GM18907 (cell line): ENCODE results near the gene SF3A2.
"Not testable (repeated sequence)": the region's sequence is repeated elsewhere in the genome, so short reads cannot be mapped to it uniquely, and the experiment has no call there.

Experiments
- ATAC-seq: cut with Tn5 transposase; IDR thresholded peaks from one replicate; pipeline ENCODE4 v1.9.1; 2021; ENCODE audit warnings: mild to moderate bottlenecking, moderate library complexity; ENCODE audit not compliant: unreplicated experiment

The SF3A2 gene, protein sequence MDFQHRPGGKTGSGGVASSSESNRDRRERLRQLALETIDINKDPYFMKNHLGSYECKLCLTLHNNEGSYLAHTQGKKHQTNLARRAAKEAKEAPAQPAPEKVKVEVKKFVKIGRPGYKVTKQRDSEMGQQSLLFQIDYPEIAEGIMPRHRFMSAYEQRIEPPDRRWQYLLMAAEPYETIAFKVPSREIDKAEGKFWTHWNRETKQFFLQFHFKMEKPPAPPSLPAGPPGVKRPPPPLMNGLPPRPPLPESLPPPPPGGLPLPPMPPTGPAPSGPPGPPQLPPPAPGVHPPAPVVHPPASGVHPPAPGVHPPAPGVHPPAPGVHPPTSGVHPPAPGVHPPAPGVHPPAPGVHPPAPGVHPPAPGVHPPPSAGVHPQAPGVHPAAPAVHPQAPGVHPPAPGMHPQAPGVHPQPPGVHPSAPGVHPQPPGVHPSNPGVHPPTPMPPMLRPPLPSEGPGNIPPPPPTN

DNA sequence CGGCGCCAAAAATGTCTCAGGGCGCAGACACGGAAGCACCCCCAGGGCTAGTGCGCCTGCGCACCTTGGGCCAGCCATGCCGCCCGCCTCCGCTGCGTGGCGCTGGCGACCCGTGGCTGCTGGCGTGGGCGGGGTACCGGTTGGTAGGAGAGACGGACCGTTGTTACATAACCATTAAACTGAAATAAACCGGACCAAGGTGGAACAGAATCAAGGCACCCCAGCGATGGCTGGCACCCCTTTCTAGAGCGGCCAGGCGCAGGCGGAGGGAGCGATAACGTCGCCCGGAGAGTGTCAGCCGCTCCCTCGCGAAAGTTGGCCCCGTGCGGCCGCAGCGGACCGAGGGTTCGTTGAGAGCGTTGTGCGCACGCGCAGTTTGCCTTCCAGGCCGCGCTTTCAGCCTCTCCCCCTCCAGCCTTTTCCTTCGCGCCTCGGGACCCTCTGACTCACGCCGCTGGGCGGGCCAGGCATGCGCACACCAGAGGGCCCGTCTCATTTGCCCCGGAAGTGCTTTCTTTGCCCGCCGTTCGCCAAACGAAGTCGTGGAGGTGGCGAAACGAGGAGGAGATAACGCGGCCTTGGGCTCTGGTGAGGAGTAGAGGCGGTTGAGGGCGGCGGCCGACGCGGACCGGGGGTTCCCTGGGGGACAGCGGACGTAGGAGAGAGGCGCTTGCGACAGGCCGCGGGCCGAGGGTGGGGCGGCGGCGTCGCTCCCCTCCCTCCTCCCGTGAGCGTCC lies at the start of gene SF3A2, which contains the start of gene PLEKHJ1:
SF3A2 (plus strand) TSS at position 511 of the 737 bp plus-strand sequence. CDS start 6,595 bp downstream, outside the sequence.
PLEKHJ1 (minus strand) TSS at position 16 of the 737 bp plus-strand sequence. CDS start 81 bp downstream, outside the sequence.
- ATAC-seq = peak; percentile 73

DNA sequence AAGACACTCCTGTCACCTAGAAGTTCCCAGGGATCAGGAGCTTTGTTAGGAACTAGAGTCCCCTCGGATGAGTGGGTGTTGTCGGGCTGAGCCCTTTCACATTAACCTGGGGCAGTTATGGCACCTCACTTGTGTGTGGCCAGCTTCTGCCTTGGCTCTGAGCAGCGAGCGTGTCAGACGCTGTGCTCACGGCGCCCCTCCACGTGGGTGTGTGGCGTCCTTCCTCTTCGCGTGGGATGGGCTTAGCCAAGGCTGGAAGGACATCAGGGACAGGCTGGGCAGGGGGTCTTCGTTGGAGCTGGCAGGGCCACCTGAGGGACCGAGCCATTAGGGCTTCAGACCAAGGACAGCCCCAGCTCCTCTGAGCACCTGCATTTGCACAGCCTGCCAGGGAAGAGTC lies 49.5 kb upstream of the SF3A2 start:
- no peak for ATAC-seq

DNA sequence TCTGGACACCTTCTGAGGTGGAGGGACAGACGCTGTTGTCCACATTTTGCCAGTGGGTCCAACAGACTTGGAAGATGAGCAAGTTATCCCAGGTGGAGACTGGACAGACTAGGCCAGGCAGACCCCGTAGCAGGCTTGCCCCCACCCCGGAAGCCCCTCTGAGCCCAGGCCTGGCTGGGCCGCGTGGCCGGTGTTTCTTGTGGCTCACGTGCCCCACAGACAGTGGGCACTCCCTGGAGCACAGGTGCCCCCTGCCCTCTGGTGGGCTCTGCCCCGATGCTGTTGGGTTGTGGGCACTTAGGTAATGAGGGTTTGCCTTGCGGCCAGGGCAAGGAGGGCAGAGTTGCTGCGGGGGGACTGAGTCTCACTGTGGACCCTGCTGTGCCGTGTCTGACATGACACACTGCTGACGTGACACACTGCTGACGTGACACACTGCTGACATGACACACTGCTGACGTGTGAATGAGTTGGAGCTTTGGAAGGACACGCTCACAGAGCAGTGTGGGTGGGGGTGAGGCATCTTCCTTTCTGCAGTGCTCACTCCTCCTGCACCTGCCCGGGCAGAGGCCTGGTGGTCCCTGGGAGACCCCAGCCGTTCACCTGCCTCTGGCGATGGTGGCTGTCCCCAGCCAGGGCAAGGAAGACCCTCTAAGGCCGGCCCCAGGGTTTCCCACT lies 47.8 kb upstream of the SF3A2 start:
- no peak for ATAC-seq

DNA sequence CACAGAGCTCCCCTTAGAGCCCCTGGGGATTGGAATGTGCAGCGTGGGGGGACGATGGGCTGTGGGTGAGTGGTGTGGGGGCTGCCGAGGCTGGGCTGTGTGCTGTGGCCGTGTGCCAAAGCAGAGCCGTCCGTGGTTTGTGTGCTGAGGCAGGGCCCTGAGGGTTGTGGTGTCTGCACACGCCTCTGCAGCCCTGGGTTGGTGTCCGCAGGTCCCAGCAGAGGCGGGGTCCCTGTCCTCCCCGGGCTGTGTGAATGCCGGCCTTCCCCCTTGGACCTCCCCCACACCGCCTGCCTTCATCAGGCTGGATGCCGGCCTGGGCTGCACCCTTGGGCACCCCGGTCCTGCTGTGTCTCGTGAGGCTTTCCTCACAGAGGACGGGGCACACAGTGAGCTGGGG lies 46.7 kb upstream of the SF3A2 start:
- no peak for ATAC-seq

DNA sequence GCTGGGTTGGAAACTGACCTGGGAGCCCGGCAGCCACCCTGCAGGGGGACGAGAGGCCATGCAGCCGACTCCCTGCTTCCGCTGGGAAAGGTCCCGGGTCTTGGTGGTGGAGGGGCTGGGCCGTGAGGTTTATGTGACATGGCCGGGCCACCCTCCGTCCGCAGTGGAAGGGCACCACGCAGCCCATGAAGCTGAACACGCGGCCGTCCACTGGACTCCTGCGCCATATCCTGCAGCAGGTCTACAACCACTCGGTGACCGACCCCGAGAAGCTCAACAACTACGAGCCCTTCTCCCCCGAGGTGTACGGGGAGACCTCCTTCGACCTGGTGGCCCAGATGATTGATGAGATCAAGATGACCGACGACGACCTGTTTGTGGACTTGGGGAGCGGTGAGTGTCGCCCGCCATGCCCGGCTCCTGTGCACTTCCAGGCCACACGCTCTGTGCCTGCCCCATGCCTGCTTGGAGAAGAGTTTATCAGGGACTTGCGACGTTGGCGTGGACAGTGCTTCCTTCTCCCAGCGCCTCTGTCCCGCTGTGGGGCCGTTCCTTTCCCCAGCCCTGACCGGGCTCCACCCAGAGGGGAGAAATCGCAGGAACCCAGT lies 45.7 kb upstream of the SF3A2 start:
- no peak for ATAC-seq

DNA sequence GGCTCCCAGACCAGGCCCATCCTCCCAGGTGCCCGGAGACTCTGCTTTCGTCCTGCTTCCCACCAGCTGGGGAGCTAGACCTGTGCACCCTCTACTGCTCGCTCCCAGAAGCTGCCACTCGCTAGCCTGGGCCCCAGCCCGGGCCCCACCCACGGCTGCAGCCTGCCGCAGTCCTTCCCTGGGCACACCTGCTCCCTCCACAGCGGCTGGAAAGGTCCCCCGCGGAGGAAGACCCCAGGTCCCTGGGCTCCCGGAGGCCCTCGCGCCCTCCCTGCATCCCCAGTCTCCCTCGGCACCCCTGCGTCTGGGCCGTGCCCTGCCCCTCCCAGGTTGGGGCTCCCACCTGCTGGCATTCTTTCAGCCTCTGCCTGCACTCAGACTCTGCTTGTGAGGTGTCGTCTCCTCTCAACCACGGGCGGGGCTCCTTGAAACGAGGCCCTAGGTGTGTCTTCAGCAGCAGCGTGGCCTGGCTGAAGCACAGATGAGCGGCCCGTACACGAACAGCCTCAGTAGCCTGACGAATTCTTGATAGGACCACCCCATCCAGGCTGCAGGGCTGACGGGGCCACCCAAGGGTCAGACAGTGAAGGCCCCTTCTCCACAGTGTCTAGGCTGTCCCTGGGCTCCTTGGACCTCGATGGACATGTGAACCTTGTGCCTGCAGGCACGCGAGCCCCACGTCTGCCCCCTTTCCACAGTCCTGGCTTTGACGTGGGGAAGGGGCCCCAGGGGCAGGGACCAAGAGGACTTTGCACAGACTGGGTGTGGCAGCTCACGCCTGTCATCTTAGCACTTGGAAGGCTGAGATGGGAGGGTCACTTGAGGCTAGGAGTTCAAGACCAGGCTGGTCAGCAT lies 44.9 kb upstream of the SF3A2 start:
- ATAC-seq = no peak

DNA sequence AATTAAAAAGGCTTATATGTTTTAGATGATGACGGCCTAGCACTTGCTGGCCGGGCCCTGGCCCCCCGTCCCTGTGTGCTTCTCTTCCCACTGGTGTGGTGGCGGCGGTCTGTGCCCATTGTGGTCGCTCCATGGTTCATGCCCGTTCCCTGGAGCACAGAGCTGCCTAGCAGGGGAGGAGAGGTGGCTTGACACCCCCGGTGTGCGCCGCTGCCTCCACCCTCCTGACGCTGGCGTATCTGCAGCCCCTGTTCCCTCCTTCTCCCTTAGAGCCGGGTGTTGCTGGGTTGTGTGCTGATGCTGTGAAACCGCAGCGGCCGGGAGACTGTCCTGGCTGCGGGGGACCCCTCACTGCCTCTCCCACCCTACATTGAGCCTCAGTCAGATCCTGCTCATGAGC lies 43.8 kb upstream of the SF3A2 start:
- ATAC-seq = no peak

DNA sequence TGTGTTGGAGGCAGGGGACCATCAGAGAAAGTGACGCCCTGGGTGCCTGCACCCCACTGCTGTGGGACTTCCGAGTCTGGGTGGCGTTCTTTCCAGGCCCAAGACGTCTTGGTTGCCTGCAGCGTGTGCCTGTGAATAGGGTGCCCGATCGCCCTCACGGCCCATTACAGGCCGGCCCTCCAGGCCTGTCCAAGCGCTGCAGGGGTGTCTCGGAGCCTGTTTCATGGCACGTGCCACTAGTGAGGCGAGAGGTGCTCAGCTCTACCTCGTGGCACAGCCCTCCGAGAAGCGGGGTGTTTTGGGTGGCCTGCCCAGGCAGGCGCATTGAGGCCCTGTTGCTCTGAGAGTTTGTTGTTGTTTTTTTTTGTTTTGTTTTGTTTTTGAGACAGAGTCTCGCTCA lies 42.8 kb upstream of the SF3A2 start:
- no peak for ATAC-seq

DNA sequence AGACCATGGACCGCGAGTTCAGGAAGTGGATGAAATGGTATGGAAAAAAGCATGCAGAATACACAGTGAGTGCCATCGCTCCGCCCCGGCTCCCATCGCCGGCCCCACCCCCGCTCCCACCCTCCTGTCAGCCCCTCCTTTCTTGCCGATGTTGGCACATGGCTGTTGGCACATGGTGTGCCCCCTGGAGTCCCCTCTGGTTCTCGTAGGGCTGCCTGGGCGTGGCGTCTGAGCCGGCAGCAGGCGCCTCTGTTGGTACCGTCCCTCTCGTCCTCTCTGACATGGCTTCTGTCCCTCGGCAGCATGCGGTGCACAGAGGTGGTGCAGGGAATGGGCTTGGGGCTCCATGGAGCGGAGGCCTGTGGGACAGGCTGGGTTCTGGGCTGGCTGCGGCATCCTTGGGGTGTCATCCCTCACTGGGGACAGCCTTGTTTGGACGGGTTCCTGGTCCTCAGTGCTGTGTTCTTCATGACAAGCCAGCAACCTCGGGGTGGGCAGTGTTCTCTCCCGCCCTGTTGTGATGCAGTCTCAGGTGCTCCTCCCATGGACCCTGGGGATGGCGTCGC lies 42.0 kb upstream of the SF3A2 start:
- no peak for ATAC-seq

DNA sequence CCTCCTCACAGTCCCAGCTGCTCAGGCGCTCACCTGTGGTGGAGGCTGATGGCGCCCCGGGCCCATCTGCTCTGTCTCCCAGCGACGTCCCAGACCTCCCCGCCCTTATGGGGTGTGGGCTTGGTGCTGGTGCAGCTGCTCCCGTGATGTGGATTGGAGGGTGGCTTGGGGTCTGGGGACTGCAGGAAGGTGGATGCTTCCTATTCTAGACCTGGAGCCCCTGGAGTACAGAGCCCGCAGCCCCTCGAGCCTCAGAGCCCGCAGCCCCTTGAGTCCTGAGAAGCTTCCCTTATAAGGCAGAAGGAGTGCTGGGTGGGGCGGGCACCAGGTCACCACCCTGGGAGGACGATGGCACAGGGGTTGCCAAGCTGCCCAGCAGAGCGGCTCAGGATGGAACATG lies 41.3 kb upstream of the SF3A2 start:
- no peak for ATAC-seq

DNA sequence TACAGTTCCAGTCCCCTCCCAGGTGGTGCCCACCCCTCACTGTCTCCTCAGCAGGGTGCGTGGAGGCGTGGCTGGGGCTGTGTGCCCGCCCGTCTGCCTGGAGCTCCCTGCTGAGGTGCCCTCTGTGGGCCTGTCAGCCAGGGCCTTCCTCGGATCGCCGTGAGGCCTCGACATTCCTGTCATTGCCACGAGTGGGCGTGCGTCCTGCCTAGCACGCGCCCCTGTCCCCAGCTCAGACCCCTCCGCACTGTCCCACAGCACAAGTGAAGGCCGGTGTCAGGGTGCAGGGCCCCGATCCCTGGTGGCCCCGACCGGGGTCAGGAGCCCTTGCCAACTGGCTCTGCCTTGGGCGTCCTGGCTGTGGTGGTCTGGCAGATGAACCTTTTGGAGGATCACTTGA lies 40.7 kb upstream of the SF3A2 start:
- ATAC-seq = no peak

DNA sequence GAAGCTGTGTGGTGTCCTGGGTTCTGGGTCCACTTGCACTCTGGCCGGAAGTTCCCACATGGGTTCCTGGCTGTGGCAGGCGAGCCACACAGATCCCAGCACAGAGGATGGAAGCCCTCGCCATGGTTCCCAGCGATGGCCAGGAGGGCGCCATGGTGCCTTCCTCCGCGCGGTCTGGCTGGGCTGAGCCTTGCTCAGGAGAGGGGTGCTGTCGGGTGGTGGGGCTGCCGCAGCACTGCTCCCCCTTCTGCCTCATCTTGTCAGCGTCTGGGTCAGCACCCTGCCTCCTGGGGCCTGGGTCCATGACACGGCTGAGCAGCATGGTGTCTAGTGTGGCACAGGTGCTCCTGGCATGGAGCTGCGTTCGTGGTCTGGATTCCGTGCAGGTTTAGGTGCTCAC lies 39.4 kb upstream of the SF3A2 start:
- no peak for ATAC-seq

DNA sequence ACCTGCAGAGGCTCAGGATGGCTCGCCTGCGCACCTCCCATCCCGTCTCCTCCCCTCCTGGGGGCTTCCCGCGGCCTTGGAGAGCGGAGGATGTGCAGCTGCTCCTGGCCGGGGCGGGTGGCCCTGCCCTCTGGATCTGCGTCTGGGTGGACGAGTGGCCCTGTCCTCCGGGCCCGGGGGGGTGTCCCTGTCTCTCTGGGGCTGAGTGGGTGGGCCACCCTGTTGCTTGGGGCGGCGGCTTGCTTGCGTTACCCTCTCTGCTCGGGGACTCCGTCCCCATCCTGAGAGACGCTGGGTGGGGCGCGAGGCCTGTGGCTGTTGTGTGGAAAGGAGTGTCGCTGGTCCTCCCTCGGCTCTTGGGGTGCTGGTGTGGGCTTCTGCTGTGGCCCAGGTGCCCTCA lies 38.3 kb upstream of the SF3A2 start:
- ATAC-seq = no peak

DNA sequence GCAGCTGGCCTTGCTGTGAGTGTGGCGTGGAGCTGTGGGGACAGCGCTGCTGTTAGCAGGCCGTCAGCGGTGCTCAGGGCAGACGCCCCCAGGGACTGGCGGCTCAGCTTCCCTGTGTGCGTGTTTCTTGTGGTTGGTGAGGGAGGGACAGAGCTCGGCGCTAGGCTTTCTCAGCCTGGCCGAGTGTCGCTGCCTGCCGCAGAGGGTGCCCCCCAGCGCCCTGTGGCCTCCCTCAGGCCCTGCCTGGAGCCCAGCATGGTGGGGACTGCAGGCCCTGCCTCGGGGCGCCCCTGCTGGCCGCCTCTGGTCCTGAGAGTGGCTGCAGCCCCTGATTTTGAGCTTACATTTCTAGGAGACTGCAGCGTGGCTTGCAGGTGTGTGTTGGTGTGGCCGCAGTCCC lies 37.4 kb upstream of the SF3A2 start:
- ATAC-seq = no peak

DNA sequence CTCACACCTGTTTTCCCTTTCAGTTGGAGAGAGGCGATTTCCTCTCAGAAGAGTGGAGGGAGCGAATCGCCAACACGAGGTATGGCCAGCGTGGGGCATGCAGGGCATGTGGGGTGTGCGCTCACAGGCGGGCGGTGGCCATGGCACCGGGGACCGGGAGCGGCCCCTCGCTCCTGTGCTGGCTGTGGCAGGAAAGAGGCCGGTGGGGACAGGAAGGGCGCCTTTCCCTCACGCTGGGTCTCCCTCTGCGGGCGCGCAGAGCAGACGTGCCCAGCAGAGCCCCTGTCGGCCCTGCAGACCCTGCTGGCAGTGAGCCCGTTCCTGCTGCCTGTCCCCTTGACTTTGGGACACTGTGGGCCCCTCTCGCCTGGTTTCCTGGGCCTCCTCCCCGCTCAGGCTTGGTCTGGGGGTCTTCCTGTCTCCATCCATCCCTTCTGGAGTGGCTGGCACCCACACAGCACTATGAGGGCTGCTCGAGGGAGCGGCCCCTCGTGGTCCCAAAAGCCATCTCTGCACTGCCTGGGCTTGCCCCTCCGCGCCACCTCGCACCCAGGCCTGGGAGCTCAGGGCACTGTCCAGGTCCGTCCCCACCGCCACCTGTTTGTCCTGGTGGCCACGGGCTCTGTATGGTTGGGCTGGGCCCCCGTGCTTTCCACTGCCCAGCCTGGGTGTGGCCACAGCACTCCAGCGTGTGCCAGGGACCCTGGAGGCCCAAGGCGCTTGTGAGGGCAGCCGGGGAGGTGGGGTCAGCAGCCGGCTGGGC lies 36.6 kb upstream of the SF3A2 start:
- no peak for ATAC-seq

DNA sequence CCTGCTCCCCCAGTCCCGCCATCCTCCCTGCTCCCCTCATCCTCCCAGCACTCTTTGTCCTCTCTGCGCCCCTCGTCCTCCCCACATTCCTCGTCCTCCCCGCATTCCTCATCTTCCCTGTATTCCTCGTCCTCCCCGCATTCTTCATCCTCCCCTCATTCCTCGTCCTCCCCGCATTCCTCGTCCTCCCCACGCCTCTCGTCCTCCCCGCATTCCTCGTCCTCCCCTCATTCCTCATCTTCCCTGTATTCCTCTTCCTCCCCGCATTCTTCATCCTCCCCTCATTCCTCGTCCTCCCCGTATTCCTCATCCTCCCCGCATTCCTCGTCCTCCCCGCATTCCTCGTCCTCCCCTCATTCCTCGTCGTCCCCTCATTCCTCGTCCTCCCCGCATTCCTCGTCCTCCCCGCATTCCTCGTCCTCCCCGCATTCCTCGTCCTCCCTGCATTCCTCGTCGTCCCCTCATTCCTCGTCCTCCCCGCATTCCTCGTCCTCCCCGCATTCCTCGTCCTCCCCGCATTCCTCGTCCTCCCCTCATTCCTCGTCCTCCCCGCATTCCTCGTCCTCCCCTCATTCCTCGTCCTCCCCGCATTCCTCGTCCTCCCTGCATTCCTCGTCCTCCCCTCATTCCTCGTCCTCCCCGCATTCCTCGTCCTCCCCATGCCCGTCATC lies 35.9 kb upstream of the SF3A2 start:
- not testable (repeated sequence) for ATAC-seq

DNA sequence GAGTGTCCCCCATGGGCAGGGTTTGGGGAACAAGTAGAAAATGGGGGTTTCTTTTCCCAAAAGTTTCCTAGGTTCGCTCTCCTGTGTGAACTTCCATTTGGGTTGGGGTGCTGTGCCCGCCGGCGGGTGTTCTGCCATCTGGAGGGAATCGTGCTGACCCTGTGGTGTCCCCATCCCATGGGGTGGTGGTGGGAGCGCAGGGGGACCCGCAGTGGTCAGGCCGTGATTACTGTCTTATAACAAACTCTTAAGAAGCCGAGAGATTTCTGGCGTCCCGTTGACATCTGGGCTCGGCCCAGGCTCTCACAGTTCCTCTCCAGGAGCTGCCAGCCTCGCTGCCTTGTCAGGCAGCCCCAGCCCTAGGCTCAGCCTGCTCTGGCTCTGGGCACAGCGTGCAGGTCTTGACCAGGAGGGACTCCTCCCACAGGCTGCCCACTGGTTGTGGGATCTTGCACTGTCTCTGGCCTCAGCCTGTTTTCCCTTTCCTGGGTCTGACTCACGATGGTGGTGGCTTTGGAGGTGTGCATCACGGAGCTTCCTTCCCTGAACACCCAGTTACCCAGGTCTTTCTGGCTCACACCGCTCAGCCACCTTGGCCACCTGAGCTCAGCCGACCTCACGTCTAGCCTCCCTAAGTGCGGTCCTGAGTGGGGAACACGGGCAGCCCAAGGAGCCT lies 35.0 kb upstream of the SF3A2 start:
- no peak for ATAC-seq

DNA sequence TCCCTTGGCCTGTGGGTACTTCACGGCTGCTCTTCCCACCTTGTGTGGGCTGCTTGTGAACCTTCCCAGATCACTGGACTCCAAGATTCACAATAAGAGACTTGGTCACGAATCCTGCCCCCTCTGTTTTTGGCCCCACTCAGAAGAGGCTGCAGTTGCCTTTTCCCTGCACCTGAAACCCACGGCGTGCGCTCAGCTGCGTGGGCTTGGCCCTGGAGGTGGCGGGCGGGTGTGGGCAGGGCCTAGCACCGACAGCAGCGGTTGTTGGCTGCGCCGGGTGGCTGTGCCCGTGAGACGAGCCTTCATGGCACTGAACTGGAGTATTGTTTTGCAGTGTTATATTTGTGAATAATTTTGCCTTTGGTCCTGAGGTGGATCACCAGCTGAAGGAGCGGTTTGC lies 34.3 kb upstream of the SF3A2 start:
- ATAC-seq = no peak
